HG02852 (cell line): Measurements from ENCODE around the gene NBAS.

Source experiments
- ATAC-seq: cut with Tn5 transposase; IDR thresholded peaks from one replicate; pipeline ENCODE4 v1.9.1; 2021; ENCODE audit warnings: mild to moderate bottlenecking, moderate library complexity; ENCODE audit not compliant: unreplicated experiment

NBAS gene

GRCh38 chr2:15152382-15152781 is 408.8 kb downstream of the NBAS start:
- no peak for ATAC-seq

- ATAC-seq = no peak
Measured at GRCh38 chr2:15149063-15149462, 412.1 kb downstream of the NBAS start.

- ATAC-seq = no peak
Measured at GRCh38 chr2:15147591-15147990, 413.5 kb downstream of the NBAS start.

GRCh38 chr2:15146960-15147359 is 414.2 kb downstream of the NBAS start:
- ATAC-seq = no peak

GRCh38 chr2:15145919-15146318 is 415.2 kb downstream of the NBAS start:
- no peak for ATAC-seq

- no peak for ATAC-seq
Measured at GRCh38 chr2:15145046-15145817, 415.9 kb downstream of the NBAS start.

- ATAC-seq = peak; percentile 100
Measured at GRCh38 chr2:15142069-15142689, 419.0 kb downstream of the NBAS start.

GRCh38 chr2:15141211-15141610 is 419.9 kb downstream of the NBAS start:
- no peak for ATAC-seq

- ATAC-seq = no peak
Measured at GRCh38 chr2:15136639-15137038, 424.5 kb downstream of the NBAS start.

- no peak for ATAC-seq
Measured at GRCh38 chr2:15134957-15135356, 426.2 kb downstream of the NBAS start.

- no peak for ATAC-seq
Measured at GRCh38 chr2:15133461-15133860, 427.7 kb downstream of the NBAS start.

- ATAC-seq = no peak
Measured at GRCh38 chr2:15128846-15129245, 432.3 kb downstream of the NBAS start.

GRCh38 chr2:15127876-15128275 is 433.3 kb downstream of the NBAS start:
- no peak for ATAC-seq

GRCh38 chr2:15127301-15127700 is 433.8 kb downstream of the NBAS start:
- no peak for ATAC-seq

GRCh38 chr2:15126373-15126772 is 434.8 kb downstream of the NBAS start:
- ATAC-seq = no peak

GRCh38 chr2:15122915-15123314 is 438.2 kb downstream of the NBAS start:
- no peak for ATAC-seq

GRCh38 chr2:15120631-15121030 is 440.5 kb downstream of the NBAS start:
- no peak for ATAC-seq

- no peak for ATAC-seq
Measured at GRCh38 chr2:15119722-15120175, 441.4 kb downstream of the NBAS start.

- ATAC-seq = no peak
Measured at GRCh38 chr2:15117409-15118050, 443.6 kb downstream of the NBAS start.
